Muscle of arm (tissue), 12 donors: ENCODE measurements around the gene DYNLT2B. TPM values are rescaled to one million over a fixed set of nuclear protein-coding genes. Genes with fewer than 3 reads are reported as not detected.
"Not testable (repeated sequence)": the region's sequence is repeated elsewhere in the genome, so short reads cannot be mapped to it uniquely, and the experiment has no call there.

Experiments used
- DNase-seq: peaks from one replicate; pipeline ENCODE4 v3.0.0-alpha.2; 2013
- polyA plus RNA-seq, 12 donors: library from polyadenylated mRNA; unstranded; fragments of 120-200 nt; gene quantifications; one replicate each; pipeline ENCODE4 v1.2.1, GENCODE V29; 2013; ENCODE audit not compliant: insufficient read length in 12 of 12

DYNLT2B gene
- polyA plus RNA-seq, 12 donors = 7.6 to 14.4 (median 10.2) TPM; not detected in 2

DNA sequence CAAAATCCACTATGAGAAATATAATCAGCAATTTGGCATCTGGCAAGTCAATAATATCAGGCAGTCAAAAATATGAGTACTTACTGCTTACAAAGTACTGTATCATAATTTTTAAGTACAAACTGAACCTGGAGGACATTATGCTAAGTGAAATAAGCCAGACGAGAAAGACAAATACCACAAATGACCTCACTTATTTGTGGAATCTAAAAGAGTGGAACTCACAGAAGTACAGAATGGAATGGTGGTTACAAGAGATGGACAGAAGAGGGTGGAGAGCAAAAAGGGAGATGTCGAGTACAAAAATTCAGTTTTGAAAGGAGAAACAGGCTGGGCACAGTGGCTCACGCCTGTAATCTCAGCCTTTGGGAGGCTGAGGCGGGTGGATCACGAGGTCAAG is 42.9 kb downstream of the DYNLT2B start:
- DNase-seq = no peak

DNA sequence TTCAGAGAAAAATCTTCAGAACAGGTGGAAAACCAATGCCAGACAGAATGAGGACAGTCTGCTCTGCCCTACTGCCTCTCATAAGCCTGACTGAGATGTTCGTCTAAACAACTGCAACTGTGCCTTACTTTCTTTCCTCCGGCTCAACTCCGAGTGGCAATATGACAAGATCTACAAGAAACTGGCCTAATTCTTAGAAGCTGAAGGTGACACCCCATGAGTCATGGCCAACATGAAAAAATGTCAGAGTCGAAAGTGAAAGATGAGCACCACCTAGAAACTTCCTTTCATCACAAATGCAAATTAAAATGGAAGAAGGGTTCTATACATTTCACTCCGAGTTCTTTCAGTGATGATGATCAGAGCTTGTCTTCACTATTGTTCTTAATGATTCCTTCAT is 43.5 kb downstream of the DYNLT2B start:
- no peak for DNase-seq

GRCh38 chr3:196273655-196274054 is 44.4 kb downstream of the DYNLT2B start:
- DNase-seq = no peak

- DNase-seq = no peak
These were observed 45.2 kb downstream of the DYNLT2B start for GRCh38 chr3:196272826-196273225.

DNA sequence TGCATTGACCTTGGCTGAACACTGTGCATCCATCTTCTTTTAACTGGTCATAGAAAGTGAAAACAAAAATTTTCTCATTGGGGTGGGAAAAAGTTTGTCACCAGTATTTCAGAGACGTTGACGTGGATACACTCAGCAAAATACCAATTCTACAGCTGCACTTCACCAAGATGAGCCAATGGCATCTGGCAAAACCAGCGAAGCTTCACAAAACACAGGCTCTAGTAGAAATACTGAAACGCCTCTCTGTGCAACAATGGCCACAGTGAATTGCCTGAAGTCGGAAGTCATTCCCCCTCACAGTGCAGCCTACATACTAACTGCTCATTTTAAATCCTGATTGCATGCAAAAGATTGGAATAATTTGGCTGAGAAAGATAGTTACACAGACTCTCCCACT is 47.5 kb downstream of the DYNLT2B start:
- DNase-seq = no peak

DNA sequence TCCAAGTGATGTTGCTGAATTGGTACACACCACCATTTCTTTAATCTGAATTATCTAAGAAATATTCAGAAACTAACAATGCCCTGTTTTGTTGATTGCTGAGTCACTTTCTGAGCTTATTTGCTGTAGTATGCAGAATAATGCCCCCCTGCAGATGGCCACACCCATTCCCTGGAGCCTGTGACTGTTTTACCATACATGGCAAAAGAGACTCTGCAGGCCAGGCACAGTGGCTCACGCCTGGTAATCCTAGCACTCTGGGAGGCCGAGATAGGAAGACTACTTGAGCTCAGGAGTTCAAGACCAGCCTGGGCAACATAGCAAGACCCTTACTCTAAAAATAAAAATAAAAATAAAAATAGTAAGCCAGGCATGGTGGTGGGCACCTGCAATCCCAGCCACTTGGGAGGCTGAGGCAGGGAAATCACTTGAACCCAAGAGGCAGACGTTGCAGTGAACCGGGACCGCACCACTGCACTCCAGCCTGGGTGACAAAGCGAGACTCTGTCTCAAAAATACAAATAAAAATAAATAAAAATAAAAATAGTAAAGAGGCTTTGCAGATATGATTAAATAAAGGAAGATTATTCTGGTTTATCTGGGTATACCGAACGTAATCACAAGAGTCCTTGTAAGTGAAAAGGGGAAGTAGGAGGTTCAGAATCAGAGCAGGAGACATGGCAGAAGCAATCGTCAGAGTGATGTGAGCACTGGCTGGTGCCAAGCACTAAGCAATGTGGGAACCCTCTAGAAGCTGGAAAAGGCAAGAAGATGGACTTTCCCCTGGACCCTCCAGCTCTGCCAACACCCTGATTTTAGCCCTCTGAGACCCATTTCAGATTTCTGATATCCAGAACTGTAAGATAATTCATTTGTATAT is 49.5 kb downstream of the DYNLT2B start:
- no peak for DNase-seq

GRCh38 chr3:196263819-196264218 is 54.2 kb downstream of the DYNLT2B start:
- DNase-seq = no peak

- no peak for DNase-seq
These were observed 57.3 kb downstream of the DYNLT2B start for GRCh38 chr3:196260784-196261183.

- no peak for DNase-seq
These were observed 62.3 kb downstream of the DYNLT2B start for GRCh38 chr3:196255776-196256175.

DNA sequence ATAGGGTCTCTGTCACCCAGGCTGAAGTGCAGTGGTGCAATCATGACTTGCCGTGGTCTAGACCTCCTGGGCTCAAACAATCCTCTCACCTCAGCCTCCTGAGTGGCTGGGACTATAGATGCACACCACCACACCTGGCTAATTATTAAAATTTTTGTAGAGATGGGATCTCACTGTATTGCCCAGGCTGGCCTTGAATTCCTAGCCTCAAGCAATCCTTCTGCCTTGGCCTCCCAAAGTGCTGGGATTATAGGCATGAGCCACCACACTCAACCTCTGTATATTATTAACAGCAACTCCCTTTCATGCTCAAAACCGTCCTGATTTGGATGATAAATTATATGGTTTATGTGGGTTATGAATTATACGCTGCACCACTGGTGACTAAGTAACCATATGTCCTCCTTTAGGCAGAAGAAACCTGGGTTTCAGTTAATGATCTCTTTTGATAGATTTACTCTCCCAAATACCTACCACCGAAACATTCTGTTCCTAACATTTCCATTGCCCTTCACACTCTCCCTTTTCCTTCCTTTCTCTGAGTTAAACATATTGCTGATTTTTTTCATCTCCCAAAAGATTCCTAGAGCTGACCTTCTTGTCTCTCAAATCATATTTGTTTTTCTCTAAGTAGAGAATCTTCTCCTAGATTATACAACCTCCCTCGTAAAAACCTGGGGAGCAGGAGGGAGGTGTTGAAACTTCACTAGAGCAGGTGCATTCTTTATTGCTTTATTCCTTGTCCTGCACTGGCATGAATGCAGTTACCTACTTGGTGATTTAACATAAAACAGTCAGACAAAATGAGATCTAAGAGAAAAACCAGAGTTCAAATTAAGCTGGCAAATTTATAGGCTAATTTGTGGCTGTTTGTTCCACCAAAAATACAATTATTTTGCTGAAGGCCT is 63.4 kb downstream of the DYNLT2B start:
- DNase-seq = no peak

GRCh38 chr3:196251918-196252317 is 66.1 kb downstream of the DYNLT2B start:
- no peak for DNase-seq

DNA sequence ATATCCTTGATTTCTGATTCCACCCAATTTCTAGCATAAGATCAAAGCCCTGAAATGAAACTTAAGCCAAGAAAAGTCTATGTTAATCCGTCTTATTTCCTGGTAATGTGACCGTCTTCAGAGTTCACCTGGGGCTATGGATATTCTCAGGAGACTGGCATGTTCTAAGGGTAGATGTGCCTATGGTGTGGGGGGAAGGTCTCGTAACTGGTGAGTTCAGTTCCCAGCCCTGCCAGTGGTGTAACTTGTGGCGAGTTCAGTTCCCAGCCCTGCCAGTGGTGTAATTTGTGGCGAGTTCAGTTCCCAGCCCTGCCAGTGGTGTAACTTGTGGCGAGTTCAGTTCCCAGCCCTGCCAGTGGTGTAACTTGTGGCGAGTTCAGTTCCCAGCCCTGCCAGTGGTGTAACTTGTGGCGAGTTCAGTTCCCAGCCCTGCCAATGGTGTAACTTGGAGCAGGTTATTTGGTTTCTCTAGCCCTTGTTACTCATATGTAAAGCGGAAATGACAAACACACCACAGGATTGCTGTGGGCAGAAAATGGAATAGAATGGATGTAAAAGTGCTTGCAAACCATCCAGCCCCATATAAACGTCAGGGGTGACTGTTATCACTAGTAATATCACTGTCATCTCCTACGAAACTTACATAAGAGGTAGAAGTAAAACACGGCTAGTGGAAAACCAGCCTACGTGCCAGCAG is 71.3 kb downstream of the DYNLT2B start:
- no peak for DNase-seq

- not testable (repeated sequence) for DNase-seq
These were observed 73.9 kb downstream of the DYNLT2B start for GRCh38 chr3:196244166-196244565.

DNA sequence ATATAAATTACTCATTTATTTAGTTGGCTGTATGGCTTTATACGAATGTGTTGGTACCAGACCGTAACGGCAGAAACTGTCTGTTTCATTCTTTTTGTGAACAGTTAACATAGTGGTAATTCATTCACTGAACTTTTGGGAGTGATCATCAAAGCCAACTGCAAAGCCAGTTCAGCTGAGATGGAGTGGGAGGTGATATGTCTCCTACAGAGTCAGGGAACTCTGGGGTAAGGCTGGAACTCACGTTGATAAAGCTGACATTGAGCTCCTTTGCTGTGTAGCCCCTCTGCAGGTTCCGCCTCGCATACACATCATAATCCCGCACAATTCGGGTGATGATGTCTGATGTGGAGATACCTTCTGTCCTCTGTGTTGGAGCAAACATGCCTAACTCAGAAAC is 76.3 kb downstream of the DYNLT2B start:
- no peak for DNase-seq

Other genes starting within 250 kb of the DYNLT2B start
- gene TFRC, start 236.2 kb downstream of the DYNLT2B start, polyA plus RNA-seq = 10 to 100 TPM in 11 of 12 donors, not detected in 1; 30.2 to 67.7 (median 39.9) TPM
- under 1 TPM in 3 of 12 donors, not detected in 9; 0.16 to 0.31 (median 0.30) TPM for gene ZDHHC19, start 106.8 kb downstream of the DYNLT2B start, polyA plus RNA-seq
- gene SLC51A, start 101.7 kb downstream of the DYNLT2B start, polyA plus RNA-seq = 10 to 100 TPM in 1 of 12 donors, 1 to 10 TPM in 9, not detected in 2; 4.8 to 11.6 (median 7.3) TPM
- gene PCYT1A, start 30.5 kb downstream of the DYNLT2B start, polyA plus RNA-seq = 10 to 100 TPM in 11 of 12 donors, not detected in 1; 37.1 to 49.7 (median 43.6) TPM
- under 1 TPM in 8 of 12 donors, not detected in 4; 0.10 to 0.52 (median 0.22) TPM for gene TM4SF19, start 20.1 kb upstream of the DYNLT2B start, polyA plus RNA-seq
- 10 to 100 TPM; 18.1 to 38.8 (median 22.0) TPM for gene UBXN7, start 114.2 kb upstream of the DYNLT2B start, polyA plus RNA-seq
- 10 to 100 TPM in 6 of 12 donors, 1 to 10 TPM in 5, not detected in 1; 8.2 to 14.0 (median 10.0) TPM for gene RNF168, start 185.5 kb upstream of the DYNLT2B start, polyA plus RNA-seq
- gene SMCO1, start 197.1 kb upstream of the DYNLT2B start, polyA plus RNA-seq = 1 to 10 TPM in 9 of 12 donors, under 1 TPM in 1, not detected in 2; 0.79 to 5.3 (median 2.3) TPM